ENCODE results near the gene DNAH7. TPM values are rescaled to one million over a fixed set of nuclear protein-coding genes. Genes with fewer than 3 reads are reported as not detected.

Gene DNAH7
- total and polyA plus RNA-seq, 9 of the 15 experiments (the other 6 are each of a cell fraction or from before 2014, with no cell fraction given), result 0.03 to 0.42 (median 0.18) TPM

DNA sequence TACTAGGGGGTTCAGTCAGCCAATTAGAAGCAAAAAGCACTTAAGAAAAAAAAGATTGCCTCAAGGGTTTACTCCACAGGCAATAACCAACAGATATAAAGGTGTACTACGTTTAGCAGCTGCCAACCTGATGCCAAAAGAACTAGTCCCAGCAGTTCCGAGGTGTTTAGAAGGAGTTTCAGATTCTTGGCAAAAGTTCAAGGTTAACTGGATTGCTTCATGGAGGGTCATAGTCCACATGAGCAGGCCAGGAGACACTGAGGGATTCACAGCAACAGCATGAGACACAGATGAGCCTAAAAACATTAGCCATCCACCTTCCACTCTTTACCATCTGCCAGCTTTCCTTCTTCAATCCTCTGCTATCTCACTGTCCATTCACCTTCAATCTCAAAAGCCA, 4.9 kb upstream of the DNAH7 start:
- Histone ChIP-seq H3K9me1 (ENCODE audit: control insufficient read depth, insufficient read depth, low read length) (no peaks in the 10 kb centered on the region), H3K4me1 (replicated peaks in 1 of 2; ENCODE audit: control insufficient read depth in 2 of 2, insufficient read depth in 2 of 2, low read length in 2 of 2) (peaks cover 2 to 4% of the 10 kb centered on the region in 2 experiments; a peak in 3 of 5 replicates), H3K4me2 (ENCODE audit: insufficient read depth, low read length) (no peak overlapping the region), H3K9ac (ENCODE audit: insufficient read depth in 1 of 2, low read depth in 2 of 2, low read length in 2 of 2) (no peak overlapping the region), H2AFZ (ENCODE audit: low read depth, low read length) (no peak overlapping the region), H3K27ac (ENCODE audit: extremely low read depth, low read depth, low read length) (no peak overlapping the region), H3K36me3 (ENCODE audit: control insufficient read depth, insufficient read depth, low read length) (no peaks in the 10 kb centered on the region), H3K27me3 (ENCODE audit: control insufficient read depth in 2 of 2, insufficient read depth in 2 of 2, low read length in 2 of 2) (no peaks in the 10 kb centered on the region), H4K20me1 (replicated peaks; ENCODE audit: control insufficient read depth, insufficient read depth, low read length) (no peaks in the 10 kb centered on the region), H3K79me2 (ENCODE audit: control insufficient read depth, insufficient read depth, low read length) (no peaks in the 10 kb centered on the region), H3K9me3 (replicated peaks; ENCODE audit: control insufficient read depth, insufficient read depth, low read depth, low read length) (no peaks in the 10 kb centered on the region; the same call in 1 of the 2 replicates), H3K4me3 (no peak overlapping the region)
- intact Hi-C loops (cut with micrococcal nuclease), result no loop called here
- DNase-seq (ENCODE audit: extremely low read depth in 1 of 4, low spot score in 3 of 4), result no peak
- no peak for ATAC-seq
- TF ChIP-seq NFIC (IDR thresholded peaks at IDR 0.05) (peak; percentile 33; the same call in 1 of the 2 replicates), ZFX (CRISPR knock-in tag; IDR thresholded peaks at IDR 0.05) (no peak), RUNX1 (IDR thresholded peaks at IDR 0.05; ENCODE audit: low read depth) (no peak), CBFA2T3 (IDR thresholded peaks at IDR 0.05) (peak; percentile 53; the same call in 1 of the 2 replicates), CBFA2T2 (conservative IDR thresholded peaks at IDR 0.05) (0 out of 2 replicates have a peak, but pooled peaks have one; percentile 21), SMC3 (conservative IDR thresholded peaks at IDR 0.05; ENCODE audit: insufficient read depth, low read depth, low read length) (no peak)
- TF ChIP-seq, protein P1, sequence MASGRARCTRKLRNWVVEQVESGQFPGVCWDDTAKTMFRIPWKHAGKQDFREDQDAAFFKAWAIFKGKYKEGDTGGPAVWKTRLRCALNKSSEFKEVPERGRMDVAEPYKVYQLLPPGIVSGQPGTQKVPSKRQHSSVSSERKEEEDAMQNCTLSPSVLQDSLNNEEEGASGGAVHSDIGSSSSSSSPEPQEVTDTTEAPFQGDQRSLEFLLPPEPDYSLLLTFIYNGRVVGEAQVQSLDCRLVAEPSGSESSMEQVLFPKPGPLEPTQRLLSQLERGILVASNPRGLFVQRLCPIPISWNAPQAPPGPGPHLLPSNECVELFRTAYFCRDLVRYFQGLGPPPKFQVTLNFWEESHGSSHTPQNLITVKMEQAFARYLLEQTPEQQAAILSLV (tag; IDR thresholded peaks at IDR 0.05), result no peak
- TF ChIP-seq, protein P2, sequence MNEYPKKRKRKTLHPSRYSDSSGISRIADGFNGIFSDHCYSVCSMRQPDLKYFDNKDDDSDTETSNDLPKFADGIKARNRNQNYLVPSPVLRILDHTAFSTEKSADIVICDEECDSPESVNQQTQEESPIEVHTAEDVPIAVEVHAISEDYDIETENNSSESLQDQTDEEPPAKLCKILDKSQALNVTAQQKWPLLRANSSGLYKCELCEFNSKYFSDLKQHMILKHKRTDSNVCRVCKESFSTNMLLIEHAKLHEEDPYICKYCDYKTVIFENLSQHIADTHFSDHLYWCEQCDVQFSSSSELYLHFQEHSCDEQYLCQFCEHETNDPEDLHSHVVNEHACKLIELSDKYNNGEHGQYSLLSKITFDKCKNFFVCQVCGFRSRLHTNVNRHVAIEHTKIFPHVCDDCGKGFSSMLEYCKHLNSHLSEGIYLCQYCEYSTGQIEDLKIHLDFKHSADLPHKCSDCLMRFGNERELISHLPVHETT (CRISPR knock-in tag; conservative IDR thresholded peaks at IDR 0.05 in 1 of 2, IDR thresholded peaks at IDR 0.05 in 1 of 2), result no peak
- BruUV-seq (replicated peaks), result no TSS peak
- 8% methylated on average over 2 of the region's 2 CpGs for WGBS (ENCODE audit: insufficient coverage, low coverage, missing lambda C conversion rate)
- FAIRE-seq, result no peak
- ChIA-PET CTCF (ENCODE audit: low intra/inter-chr PET ratio) (no interaction called here), POLR2A (no interaction called here)
- in situ Hi-C loops (cut with MboI), result loop anchor here (25.0 kb wide), 1 partner anchor 411 kb away; the partner anchor contains the start of gene SLC39A10

All from K562 (cell line).